Measurements from ENCODE around the gene ATXN1.

DNA sequence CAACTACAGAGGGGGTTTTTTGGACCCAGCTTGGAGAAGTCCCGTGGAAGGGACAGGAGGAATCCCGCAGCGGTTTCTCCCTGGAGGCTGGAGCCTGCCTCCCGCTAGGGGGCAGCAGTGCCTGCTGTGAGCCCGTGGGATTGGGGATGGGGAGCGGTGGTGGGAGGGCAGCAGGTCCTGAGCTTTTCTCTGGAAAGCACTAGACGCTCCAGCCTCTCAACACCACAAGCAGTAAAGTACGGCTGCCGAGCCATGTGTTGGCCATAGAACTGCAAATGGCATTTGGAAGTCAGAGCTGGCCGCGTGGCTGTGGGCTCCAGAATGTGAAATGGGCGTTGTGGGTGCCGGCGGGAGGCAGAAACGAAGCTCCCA, 475.1 kb downstream of the ATXN1 start:
- no peak for TF ChIP-seq CSDC2 (CRISPR knock-in tag; IDR thresholded peaks at IDR 0.05)
- no peak for TF ChIP-seq ZFP3 (CRISPR knock-in tag; IDR thresholded peaks at IDR 0.05)
- TF ChIP-seq TCF4 (CRISPR knock-in tag; IDR thresholded peaks at IDR 0.05; ENCODE audit: borderline replicate concordance) = no peak
- TF ChIP-seq, protein P1, sequence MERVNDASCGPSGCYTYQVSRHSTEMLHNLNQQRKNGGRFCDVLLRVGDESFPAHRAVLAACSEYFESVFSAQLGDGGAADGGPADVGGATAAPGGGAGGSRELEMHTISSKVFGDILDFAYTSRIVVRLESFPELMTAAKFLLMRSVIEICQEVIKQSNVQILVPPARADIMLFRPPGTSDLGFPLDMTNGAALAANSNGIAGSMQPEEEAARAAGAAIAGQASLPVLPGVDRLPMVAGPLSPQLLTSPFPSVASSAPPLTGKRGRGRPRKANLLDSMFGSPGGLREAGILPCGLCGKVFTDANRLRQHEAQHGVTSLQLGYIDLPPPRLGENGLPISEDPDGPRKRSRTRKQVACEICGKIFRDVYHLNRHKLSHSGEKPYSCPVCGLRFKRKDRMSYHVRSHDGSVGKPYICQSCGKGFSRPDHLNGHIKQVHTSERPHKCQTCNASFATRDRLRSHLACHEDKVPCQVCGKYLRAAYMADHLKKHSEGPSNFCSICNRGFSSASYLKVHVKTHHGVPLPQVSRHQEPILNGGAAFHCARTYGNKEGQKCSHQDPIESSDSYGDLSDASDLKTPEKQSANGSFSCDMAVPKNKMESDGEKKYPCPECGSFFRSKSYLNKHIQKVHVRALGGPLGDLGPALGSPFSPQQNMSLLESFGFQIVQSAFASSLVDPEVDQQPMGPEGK (CRISPR knock-in tag; IDR thresholded peaks at IDR 0.05; ENCODE audit: borderline replicate concordance) = no peak
- no peak for TF ChIP-seq RARB (CRISPR knock-in tag; IDR thresholded peaks at IDR 0.05)
- TF ChIP-seq GLIS3 (CRISPR knock-in tag; IDR thresholded peaks at IDR 0.05) = no peak
- TF ChIP-seq ZNF565 (CRISPR knock-in tag; conservative IDR thresholded peaks at IDR 0.05; ENCODE audit: low read depth) = no peak
- TF ChIP-seq PPARA (CRISPR knock-in tag; IDR thresholded peaks at IDR 0.05; ENCODE audit: borderline replicate concordance) = no peak
- no peak for TF ChIP-seq SNAI2 (CRISPR knock-in tag; IDR thresholded peaks at IDR 0.05)
- no peak for TF ChIP-seq ISL1 (CRISPR knock-in tag; IDR thresholded peaks at IDR 0.05)
- no peak for TF ChIP-seq ARNTL (CRISPR knock-in tag; IDR thresholded peaks at IDR 0.05; ENCODE audit: borderline replicate concordance, low read depth)
- TF ChIP-seq, protein P2, sequence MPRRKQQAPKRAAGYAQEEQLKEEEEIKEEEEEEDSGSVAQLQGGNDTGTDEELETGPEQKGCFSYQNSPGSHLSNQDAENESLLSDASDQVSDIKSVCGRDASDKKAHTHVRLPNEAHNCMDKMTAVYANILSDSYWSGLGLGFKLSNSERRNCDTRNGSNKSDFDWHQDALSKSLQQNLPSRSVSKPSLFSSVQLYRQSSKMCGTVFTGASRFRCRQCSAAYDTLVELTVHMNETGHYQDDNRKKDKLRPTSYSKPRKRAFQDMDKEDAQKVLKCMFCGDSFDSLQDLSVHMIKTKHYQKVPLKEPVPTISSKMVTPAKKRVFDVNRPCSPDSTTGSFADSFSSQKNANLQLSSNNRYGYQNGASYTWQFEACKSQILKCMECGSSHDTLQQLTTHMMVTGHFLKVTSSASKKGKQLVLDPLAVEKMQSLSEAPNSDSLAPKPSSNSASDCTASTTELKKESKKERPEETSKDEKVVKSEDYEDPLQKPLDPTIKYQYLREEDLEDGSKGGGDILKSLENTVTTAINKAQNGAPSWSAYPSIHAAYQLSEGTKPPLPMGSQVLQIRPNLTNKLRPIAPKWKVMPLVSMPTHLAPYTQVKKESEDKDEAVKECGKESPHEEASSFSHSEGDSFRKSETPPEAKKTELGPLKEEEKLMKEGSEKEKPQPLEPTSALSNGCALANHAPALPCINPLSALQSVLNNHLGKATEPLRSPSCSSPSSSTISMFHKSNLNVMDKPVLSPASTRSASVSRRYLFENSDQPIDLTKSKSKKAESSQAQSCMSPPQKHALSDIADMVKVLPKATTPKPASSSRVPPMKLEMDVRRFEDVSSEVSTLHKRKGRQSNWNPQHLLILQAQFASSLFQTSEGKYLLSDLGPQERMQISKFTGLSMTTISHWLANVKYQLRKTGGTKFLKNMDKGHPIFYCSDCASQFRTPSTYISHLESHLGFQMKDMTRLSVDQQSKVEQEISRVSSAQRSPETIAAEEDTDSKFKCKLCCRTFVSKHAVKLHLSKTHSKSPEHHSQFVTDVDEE (CRISPR knock-in tag; IDR thresholded peaks at IDR 0.05) = no peak
- TF ChIP-seq, protein P3, sequence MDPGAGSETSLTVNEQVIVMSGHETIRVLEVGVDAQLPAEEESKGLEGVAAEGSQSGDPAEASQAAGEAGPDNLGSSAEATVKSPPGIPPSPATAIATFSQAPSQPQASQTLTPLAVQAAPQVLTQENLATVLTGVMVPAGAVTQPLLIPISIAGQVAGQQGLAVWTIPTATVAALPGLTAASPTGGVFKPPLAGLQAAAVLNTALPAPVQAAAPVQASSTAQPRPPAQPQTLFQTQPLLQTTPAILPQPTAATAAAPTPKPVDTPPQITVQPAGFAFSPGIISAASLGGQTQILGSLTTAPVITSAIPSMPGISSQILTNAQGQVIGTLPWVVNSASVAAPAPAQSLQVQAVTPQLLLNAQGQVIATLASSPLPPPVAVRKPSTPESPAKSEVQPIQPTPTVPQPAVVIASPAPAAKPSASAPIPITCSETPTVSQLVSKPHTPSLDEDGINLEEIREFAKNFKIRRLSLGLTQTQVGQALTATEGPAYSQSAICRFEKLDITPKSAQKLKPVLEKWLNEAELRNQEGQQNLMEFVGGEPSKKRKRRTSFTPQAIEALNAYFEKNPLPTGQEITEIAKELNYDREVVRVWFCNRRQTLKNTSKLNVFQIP (CRISPR knock-in tag; IDR thresholded peaks at IDR 0.05; ENCODE audit: borderline replicate concordance, low read depth) = no peak
